ENCODE measurements around the gene PKMYT1. TPM values are rescaled to one million over a fixed set of nuclear protein-coding genes. Genes with fewer than 3 reads are reported as not detected.
A peak's percentile ranks its signal among the peaks of the same experiment; 100 is the strongest.

The PKMYT1 gene
- total RNA-seq, 1 experiment from 2014 or later, result 105 TPM

DNA sequence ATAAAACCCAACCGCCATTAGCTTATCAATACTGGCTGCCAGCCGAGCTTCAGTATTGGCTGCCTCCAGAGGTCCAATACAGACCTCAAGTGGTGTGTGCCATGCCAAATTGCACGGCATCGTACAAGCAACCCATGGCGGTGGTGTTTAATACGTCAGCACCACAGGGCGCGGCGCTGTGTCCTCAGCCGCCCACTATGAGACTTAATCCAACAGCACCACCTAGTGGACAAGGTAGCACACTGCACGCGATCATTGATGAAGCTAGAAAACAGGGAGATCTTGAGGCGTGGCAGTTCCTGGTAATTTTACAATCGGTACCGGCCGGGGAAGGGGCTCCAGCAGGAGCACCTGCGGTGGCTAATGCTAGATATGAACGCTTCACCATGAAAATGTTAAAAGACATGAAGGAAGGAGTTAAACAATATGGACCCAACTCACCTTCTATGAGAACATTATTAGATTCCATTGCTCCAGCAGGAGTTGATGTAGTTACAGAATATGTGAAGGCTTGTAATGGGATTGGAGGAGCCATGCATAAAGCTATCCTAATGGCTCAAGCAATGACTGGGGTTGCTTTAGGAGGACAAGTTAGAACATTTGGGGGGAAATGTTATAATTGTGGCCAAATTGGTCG, 53.1 kb downstream of the PKMYT1 start:
- Histone ChIP-seq H3K4me1 (replicated peaks; ENCODE audit: insufficient read depth) (no peaks in the 10 kb centered on the region), H3K4me2 (peak overlapping the region; percentile 53), H4K20me1 (ENCODE audit: insufficient read depth) (peaks cover 6% of the 10 kb centered on the region; the same call in 1 of the 2 replicates), H3K27ac (no peak overlapping the region), H3K79me2 (ENCODE audit: low read depth) (no peaks in the 10 kb centered on the region), H3K9me2 (ENCODE audit: insufficient read depth) (no peaks in the 10 kb centered on the region), H3F3A (ENCODE audit: insufficient read depth, low read depth) (peaks cover 12% of the 10 kb centered on the region; the same call in 1 of the 2 replicates), H3K9me3 (ENCODE audit: insufficient read depth, low read depth) (no peaks in the 10 kb centered on the region), H2AFZ (no peak overlapping the region), H3K36me3 (ENCODE audit: low read depth) (no peaks in the 10 kb centered on the region), H3K4me3 (no peak overlapping the region), H3K27me3 (ENCODE audit: insufficient read depth, low read depth) (no peaks in the 10 kb centered on the region)
- ChIA-PET CTCF (interaction anchor here (0.6 to 1.8 kb wide), 9 partner anchors 11 to 206 kb away, joined by 3 to 13 read pairs (median 4); partner anchors contain the start of gene FLYWCH2), POLR2A (ENCODE audit: unreplicated experiment) (interaction anchor here (0.5 to 0.6 kb wide), 3 partner anchors 15 to 188 kb away, joined by 3 to 6 read pairs (median 4); partner anchors contain the start of gene FLYWCH1)
- intact Hi-C loops (cut with micrococcal nuclease; ENCODE audit: unreplicated experiment), result loop anchor here (1.0 to 2.0 kb wide), 2 partner anchors 52 to 56 kb away; no protein-coding TSS in a partner anchor
- DNase-seq, result peak; percentile 70 to 84
- BruUV-seq (replicated peaks), result no TSS peak
- TF ChIP-seq, protein P1, sequence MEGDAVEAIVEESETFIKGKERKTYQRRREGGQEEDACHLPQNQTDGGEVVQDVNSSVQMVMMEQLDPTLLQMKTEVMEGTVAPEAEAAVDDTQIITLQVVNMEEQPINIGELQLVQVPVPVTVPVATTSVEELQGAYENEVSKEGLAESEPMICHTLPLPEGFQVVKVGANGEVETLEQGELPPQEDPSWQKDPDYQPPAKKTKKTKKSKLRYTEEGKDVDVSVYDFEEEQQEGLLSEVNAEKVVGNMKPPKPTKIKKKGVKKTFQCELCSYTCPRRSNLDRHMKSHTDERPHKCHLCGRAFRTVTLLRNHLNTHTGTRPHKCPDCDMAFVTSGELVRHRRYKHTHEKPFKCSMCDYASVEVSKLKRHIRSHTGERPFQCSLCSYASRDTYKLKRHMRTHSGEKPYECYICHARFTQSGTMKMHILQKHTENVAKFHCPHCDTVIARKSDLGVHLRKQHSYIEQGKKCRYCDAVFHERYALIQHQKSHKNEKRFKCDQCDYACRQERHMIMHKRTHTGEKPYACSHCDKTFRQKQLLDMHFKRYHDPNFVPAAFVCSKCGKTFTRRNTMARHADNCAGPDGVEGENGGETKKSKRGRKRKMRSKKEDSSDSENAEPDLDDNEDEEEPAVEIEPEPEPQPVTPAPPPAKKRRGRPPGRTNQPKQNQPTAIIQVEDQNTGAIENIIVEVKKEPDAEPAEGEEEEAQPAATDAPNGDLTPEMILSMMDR (conservative IDR thresholded peaks at IDR 0.05), result peak; percentile 96
- TF ChIP-seq EZH2 (IDR thresholded peaks at IDR 0.05; ENCODE audit: low read depth), result no peak

- Histone ChIP-seq H2AFZ (no peak overlapping the region), H4K20me1 (ENCODE audit: insufficient read depth) (peaks cover 6% of the 10 kb centered on the region; the same call in 1 of the 2 replicates), H3K27ac (no peak overlapping the region), H3K4me3 (no peak overlapping the region), H3K4me2 (peak overlapping the region; percentile 53), H3K27me3 (ENCODE audit: insufficient read depth, low read depth) (no peaks in the 10 kb centered on the region), H3K36me3 (ENCODE audit: low read depth) (no peaks in the 10 kb centered on the region), H3F3A (ENCODE audit: insufficient read depth, low read depth) (peaks cover 12% of the 10 kb centered on the region; the same call in 1 of the 2 replicates), H3K9me2 (ENCODE audit: insufficient read depth) (no peaks in the 10 kb centered on the region), H3K9me3 (ENCODE audit: insufficient read depth, low read depth) (no peaks in the 10 kb centered on the region), H3K79me2 (ENCODE audit: low read depth) (no peaks in the 10 kb centered on the region), H3K4me1 (replicated peaks; ENCODE audit: insufficient read depth) (no peaks in the 10 kb centered on the region)
- TF ChIP-seq, protein P1 (conservative IDR thresholded peaks at IDR 0.05), result no peak
- TF ChIP-seq EZH2 (IDR thresholded peaks at IDR 0.05; ENCODE audit: low read depth), result no peak
- POLR2A ChIA-PET (ENCODE audit: unreplicated experiment), result interaction anchor here (0.6 kb wide), 2 partner anchors 15 to 142 kb away, joined by 3 to 6 read pairs; partner anchors contain the start of gene FLYWCH1
- no peak for DNase-seq
- no TSS peak for BruUV-seq (replicated peaks)
- intact Hi-C loops (cut with micrococcal nuclease; ENCODE audit: unreplicated experiment), result loop anchor here (2.0 kb wide), 1 partner anchor 52 kb away; no protein-coding TSS in a partner anchor
- CTCF ChIA-PET, result interaction anchor here (0.6 to 1.8 kb wide), 7 partner anchors 11 to 205 kb away, joined by 3 to 5 read pairs (median 4); partner anchors contain the start of gene FLYWCH2
Observed at GRCh38 chr16:2926650-2926999, 53.6 kb downstream of the PKMYT1 start.

GRCh38 chr16:2925951-2926649, 54.1 kb downstream of the PKMYT1 start:
- intact Hi-C loops (cut with micrococcal nuclease; ENCODE audit: unreplicated experiment), result loop anchor here (2.0 kb wide), 1 partner anchor 51 kb away; no protein-coding TSS in a partner anchor
- DNase-seq, result no peak
- BruUV-seq (replicated peaks), result no TSS peak
- H2AFZ ChIP-seq, result no peak overlapping the region
- H3K9me3 ChIP-seq (ENCODE audit: insufficient read depth, low read depth), result no peaks in the 10 kb centered on the region
- H3F3A ChIP-seq (ENCODE audit: insufficient read depth, low read depth), result peaks cover 12% of the 10 kb centered on the region; the same call in 1 of the 2 replicates
- TF ChIP-seq, protein P1 (conservative IDR thresholded peaks at IDR 0.05), result no peak
- no peak for TF ChIP-seq EZH2 (IDR thresholded peaks at IDR 0.05; ENCODE audit: low read depth)
- no peaks in the 10 kb centered on the region for H3K9me2 ChIP-seq (ENCODE audit: insufficient read depth)
- CTCF ChIA-PET, result interaction anchor here (0.6 to 1.8 kb wide), 3 partner anchors 11 to 132 kb away, joined by 3 to 5 read pairs (median 4); no protein-coding TSS in a partner anchor
- H3K4me1 ChIP-seq (replicated peaks; ENCODE audit: insufficient read depth), result no peaks in the 10 kb centered on the region
- no peak overlapping the region for H3K4me2 ChIP-seq
- no peaks in the 10 kb centered on the region for H3K27me3 ChIP-seq (ENCODE audit: insufficient read depth, low read depth)
- H4K20me1 ChIP-seq (ENCODE audit: insufficient read depth), result peaks cover 6% of the 10 kb centered on the region; the same call in 1 of the 2 replicates
- no peak overlapping the region for H3K27ac ChIP-seq
- H3K79me2 ChIP-seq (ENCODE audit: low read depth), result no peaks in the 10 kb centered on the region
- POLR2A ChIA-PET (ENCODE audit: unreplicated experiment), result interaction anchor here (0.6 kb wide), 1 partner anchor 14 kb away, joined by 3 read pairs; the partner anchor contains the start of gene FLYWCH1
- H3K4me3 ChIP-seq, result no peak overlapping the region
- H3K36me3 ChIP-seq (ENCODE audit: low read depth), result no peaks in the 10 kb centered on the region
